GM12872 (cell line): ENCODE data around the gene C1orf174.

Experiments
- TF ChIP-seq, protein P1 (sequence below): IDR thresholded peaks from 3 replicates; pipeline ENCODE4 v1.5.1; 2011; ENCODE audit warnings: low read depth, mild to moderate bottlenecking, low read length, moderate library complexity; ENCODE audit not compliant: insufficient read depth

C1orf174 gene

GRCh38 chr1:3931007-3931912 is 31.2 kb upstream of the C1orf174 start:
- TF ChIP-seq, protein P1, sequence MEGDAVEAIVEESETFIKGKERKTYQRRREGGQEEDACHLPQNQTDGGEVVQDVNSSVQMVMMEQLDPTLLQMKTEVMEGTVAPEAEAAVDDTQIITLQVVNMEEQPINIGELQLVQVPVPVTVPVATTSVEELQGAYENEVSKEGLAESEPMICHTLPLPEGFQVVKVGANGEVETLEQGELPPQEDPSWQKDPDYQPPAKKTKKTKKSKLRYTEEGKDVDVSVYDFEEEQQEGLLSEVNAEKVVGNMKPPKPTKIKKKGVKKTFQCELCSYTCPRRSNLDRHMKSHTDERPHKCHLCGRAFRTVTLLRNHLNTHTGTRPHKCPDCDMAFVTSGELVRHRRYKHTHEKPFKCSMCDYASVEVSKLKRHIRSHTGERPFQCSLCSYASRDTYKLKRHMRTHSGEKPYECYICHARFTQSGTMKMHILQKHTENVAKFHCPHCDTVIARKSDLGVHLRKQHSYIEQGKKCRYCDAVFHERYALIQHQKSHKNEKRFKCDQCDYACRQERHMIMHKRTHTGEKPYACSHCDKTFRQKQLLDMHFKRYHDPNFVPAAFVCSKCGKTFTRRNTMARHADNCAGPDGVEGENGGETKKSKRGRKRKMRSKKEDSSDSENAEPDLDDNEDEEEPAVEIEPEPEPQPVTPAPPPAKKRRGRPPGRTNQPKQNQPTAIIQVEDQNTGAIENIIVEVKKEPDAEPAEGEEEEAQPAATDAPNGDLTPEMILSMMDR = no peak

- TF ChIP-seq, protein P1 = no peak
Measured at GRCh38 chr1:3930301-3931006, 30.4 kb upstream of the C1orf174 start.

DNA sequence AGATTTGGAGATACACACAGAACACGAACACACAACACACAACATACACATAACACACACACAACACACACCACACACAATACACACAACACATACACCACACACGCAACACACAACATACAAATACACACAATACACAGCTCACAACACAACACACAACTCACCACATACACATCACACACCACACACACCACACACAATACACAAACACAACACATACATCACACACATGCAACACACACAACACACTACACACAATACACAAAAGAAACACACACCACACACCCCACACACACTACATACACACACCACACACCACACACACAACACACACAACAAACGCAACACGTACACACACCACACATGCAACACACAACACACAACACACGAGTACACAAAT is 29.1 kb upstream of the C1orf174 start:
- TF ChIP-seq, protein P1 = no peak

- TF ChIP-seq, protein P1 = no peak
Measured at GRCh38 chr1:3928586-3928985, 28.5 kb upstream of the C1orf174 start.

GRCh38 chr1:3926956-3927355 is 26.9 kb upstream of the C1orf174 start:
- TF ChIP-seq, protein P1 = no peak

- TF ChIP-seq, protein P1 = no peak
Measured at GRCh38 chr1:3925762-3926161, 25.7 kb upstream of the C1orf174 start.

DNA sequence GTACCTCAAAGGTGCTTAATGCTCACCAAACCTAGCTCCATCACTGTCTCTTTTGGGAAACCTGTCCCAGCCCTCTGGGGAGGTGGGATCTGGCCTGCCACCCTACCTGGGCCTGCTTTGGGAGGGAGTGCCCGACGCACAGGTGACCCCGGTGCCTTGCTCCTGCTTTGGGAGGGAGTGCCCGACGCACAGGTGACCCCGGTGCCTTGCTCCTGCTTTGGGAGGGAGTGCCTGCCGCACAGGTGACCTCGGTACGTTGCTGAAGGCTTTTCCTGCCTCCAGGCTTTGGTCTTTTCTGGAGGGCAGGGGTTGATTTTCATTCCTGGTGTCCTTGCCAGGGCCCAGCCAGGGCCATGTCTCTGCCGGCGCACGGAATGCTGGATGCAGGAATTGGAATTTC is 25.2 kb upstream of the C1orf174 start:
- TF ChIP-seq, protein P1 = no peak
